Nephron progenitor cell (in vitro differentiated cells): ENCODE data around the gene CYP2A7.
"Not testable (repeated sequence)": the region's sequence is repeated elsewhere in the genome, so short reads cannot be mapped to it uniquely, and the experiment has no call there.

Experiments used
- DNase-seq: peaks from one replicate; pipeline ENCODE4 v3.0.0; 2021
- H3K27ac Mint-ChIP-seq: 2 replicates; pipeline ENCODE4 v1.8.0; 2021; ENCODE audit warnings: mild to moderate bottlenecking, moderate library complexity, mixed read lengths
- H3K27me3 Mint-ChIP-seq: 2 replicates; pipeline ENCODE4 v1.8.0; 2021; ENCODE audit warnings: mild to moderate bottlenecking, low read depth, mixed read lengths; ENCODE audit not compliant: poor library complexity
- H3K36me3 Mint-ChIP-seq: 2 replicates; pipeline ENCODE4 v1.8.0; 2021; ENCODE audit warnings: low read depth, mixed read lengths
- H3K4me1 Mint-ChIP-seq: 2 replicates; pipeline ENCODE4 v1.8.0; 2021; ENCODE audit warnings: mixed read lengths
- H3K4me3 Mint-ChIP-seq: 2 replicates; pipeline ENCODE4 v1.8.0; 2021; ENCODE audit warnings: mild to moderate bottlenecking, moderate library complexity, mixed read lengths
- H3K9me3 Mint-ChIP-seq: 2 replicates; pipeline ENCODE4 v1.8.0; 2021; ENCODE audit warnings: mild to moderate bottlenecking, moderate library complexity, mixed read lengths
- CTCF ChIP-seq: fragments of 200-600 bp; sonication (generic); IDR thresholded peaks from 2 replicates; pipeline ENCODE4 v1.5.0; 2021; ENCODE audit warnings: antibody characterized with exemption

Gene CYP2A7

GRCh38 chr19:40872209-40872608, 9.8 kb downstream of the CYP2A7 start:
- no peak overlapping the region for H3K4me3 Mint-ChIP-seq
- no peaks in the 10 kb centered on the region for H3K4me1 Mint-ChIP-seq
- H3K36me3 Mint-ChIP-seq: no peaks in the 10 kb centered on the region
- peaks cover 29% of the 10 kb centered on the region for H3K9me3 Mint-ChIP-seq
- DNase-seq: no peak
- H3K27me3 Mint-ChIP-seq: peaks cover 80% of the 10 kb centered on the region
- no peak for TF ChIP-seq CTCF
- H3K27ac Mint-ChIP-seq: no peak overlapping the region

GRCh38 chr19:40867701-40868100, 14.3 kb downstream of the CYP2A7 start:
- DNase-seq: no peak
- Mint-ChIP-seq H3K27me3 (peaks cover 62% of the 10 kb centered on the region), H3K9me3 (peaks cover 11% of the 10 kb centered on the region), H3K4me3 (no peak overlapping the region), H3K4me1 (peaks cover 4% of the 10 kb centered on the region), H3K36me3 (no peaks in the 10 kb centered on the region), H3K27ac (no peak overlapping the region)
- TF ChIP-seq CTCF: no peak

GRCh38 chr19:40864739-40865496, 17.1 kb downstream of the CYP2A7 start:
- H3K4me3 Mint-ChIP-seq, H3K36me3 Mint-ChIP-seq, H3K4me1 Mint-ChIP-seq, DNase-seq, H3K27ac Mint-ChIP-seq, H3K9me3 Mint-ChIP-seq: not testable (repeated sequence)
- peaks cover 52% of the 10 kb centered on the region for H3K27me3 Mint-ChIP-seq

- no peak for TF ChIP-seq CTCF
- no peaks in the 10 kb centered on the region for H3K9me3 Mint-ChIP-seq
- no peak overlapping the region for H3K27ac Mint-ChIP-seq
- no peaks in the 10 kb centered on the region for H3K36me3 Mint-ChIP-seq
- H3K27me3 Mint-ChIP-seq: peaks cover 37% of the 10 kb centered on the region
- no peak for DNase-seq
- H3K4me1 Mint-ChIP-seq: peaks cover 4% of the 10 kb centered on the region
- no peak overlapping the region for H3K4me3 Mint-ChIP-seq
These were observed 19.2 kb downstream of the CYP2A7 start for GRCh38 chr19:40862785-40863184.

- Mint-ChIP-seq H3K27ac (no peak overlapping the region), H3K27me3 (peaks cover 35% of the 10 kb centered on the region), H3K4me3 (no peak overlapping the region), H3K4me1 (peaks cover 4% of the 10 kb centered on the region), H3K36me3 (no peaks in the 10 kb centered on the region), H3K9me3 (no peaks in the 10 kb centered on the region)
- no peak for TF ChIP-seq CTCF
- no peak for DNase-seq
These were observed 19.7 kb downstream of the CYP2A7 start for GRCh38 chr19:40862333-40862732.

- H3K4me3 Mint-ChIP-seq: no peak overlapping the region
- H3K4me1 Mint-ChIP-seq: no peaks in the 10 kb centered on the region
- peaks cover 27% of the 10 kb centered on the region for H3K27me3 Mint-ChIP-seq
- H3K36me3 Mint-ChIP-seq: no peaks in the 10 kb centered on the region
- H3K9me3 Mint-ChIP-seq: no peaks in the 10 kb centered on the region
- H3K27ac Mint-ChIP-seq: no peak overlapping the region
- no peak for TF ChIP-seq CTCF
- DNase-seq: no peak
These were observed 23.9 kb downstream of the CYP2A7 start for GRCh38 chr19:40858109-40858508.

GRCh38 chr19:40852467-40853152, 29.4 kb downstream of the CYP2A7 start:
- H3K27ac Mint-ChIP-seq, DNase-seq, H3K4me1 Mint-ChIP-seq, H3K9me3 Mint-ChIP-seq, H3K4me3 Mint-ChIP-seq, H3K36me3 Mint-ChIP-seq: not testable (repeated sequence)
- peaks cover 59% of the 10 kb centered on the region for H3K27me3 Mint-ChIP-seq

- not testable (repeated sequence) for H3K36me3 Mint-ChIP-seq, DNase-seq, H3K4me1 Mint-ChIP-seq, H3K27ac Mint-ChIP-seq, H3K9me3 Mint-ChIP-seq, H3K4me3 Mint-ChIP-seq
- H3K27me3 Mint-ChIP-seq: peaks cover 80% of the 10 kb centered on the region
These were observed 31.8 kb downstream of the CYP2A7 start, which contains the start of gene CYP2A6 for GRCh38 chr19:40850277-40850676. Gene CYP2A6 (minus strand): TSS chr19:40850447. CDS start chr19:40850426, 21 bp downstream.

GRCh38 chr19:40846722-40847121, 35.3 kb downstream of the CYP2A7 start:
- H3K4me3 Mint-ChIP-seq, H3K36me3 Mint-ChIP-seq, DNase-seq, H3K9me3 Mint-ChIP-seq, H3K4me1 Mint-ChIP-seq, H3K27ac Mint-ChIP-seq: not testable (repeated sequence)
- peaks cover 94% of the 10 kb centered on the region for H3K27me3 Mint-ChIP-seq
